22Rv1 (cell line): ENCODE measurements around the gene TAX1BP1.
"Not testable (repeated sequence)": the region's sequence is repeated elsewhere in the genome, so short reads cannot be mapped to it uniquely, and the experiment has no call there.

Experiments used
- H3K27ac ChIP-seq: fragments of 450-650 bp; 2 replicates; pipeline ENCODE4 v1.5.1; 2017
- ZFX ChIP-seq: fragments of 450-650 bp; IDR thresholded peaks from 2 replicates; pipeline ENCODE4 v1.6.1; 2017; ENCODE audit warnings: antibody characterized with exemption, borderline replicate concordance
- TF ChIP-seq, protein P1 (sequence below): fragments of 450-650 bp; IDR thresholded peaks from 2 replicates; pipeline ENCODE4 v1.5.1; 2017; ENCODE audit warnings: mild to moderate bottlenecking

Gene TAX1BP1

DNA sequence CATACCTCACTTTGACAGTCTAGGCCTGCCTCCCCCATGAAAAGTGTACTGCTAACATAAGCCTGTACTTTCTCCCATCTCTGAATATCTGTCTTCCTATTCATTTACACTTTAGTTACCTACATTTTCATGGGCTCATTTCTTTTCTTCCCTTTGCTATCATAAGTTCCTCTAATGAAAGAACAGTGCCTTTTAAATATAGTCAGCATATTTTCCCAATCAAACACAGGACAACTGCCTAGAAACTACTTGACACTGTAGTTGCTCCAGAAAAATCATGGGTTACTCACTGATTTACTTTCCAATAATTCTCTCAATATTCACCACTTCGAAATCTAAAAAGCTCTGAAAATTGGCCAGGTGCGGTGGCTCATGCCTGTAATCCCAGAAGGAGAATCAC, 2.8 kb upstream of the TAX1BP1 start:
- no peak for TF ChIP-seq ZFX
- TF ChIP-seq, protein P1, sequence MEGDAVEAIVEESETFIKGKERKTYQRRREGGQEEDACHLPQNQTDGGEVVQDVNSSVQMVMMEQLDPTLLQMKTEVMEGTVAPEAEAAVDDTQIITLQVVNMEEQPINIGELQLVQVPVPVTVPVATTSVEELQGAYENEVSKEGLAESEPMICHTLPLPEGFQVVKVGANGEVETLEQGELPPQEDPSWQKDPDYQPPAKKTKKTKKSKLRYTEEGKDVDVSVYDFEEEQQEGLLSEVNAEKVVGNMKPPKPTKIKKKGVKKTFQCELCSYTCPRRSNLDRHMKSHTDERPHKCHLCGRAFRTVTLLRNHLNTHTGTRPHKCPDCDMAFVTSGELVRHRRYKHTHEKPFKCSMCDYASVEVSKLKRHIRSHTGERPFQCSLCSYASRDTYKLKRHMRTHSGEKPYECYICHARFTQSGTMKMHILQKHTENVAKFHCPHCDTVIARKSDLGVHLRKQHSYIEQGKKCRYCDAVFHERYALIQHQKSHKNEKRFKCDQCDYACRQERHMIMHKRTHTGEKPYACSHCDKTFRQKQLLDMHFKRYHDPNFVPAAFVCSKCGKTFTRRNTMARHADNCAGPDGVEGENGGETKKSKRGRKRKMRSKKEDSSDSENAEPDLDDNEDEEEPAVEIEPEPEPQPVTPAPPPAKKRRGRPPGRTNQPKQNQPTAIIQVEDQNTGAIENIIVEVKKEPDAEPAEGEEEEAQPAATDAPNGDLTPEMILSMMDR, result no peak
- peak overlapping the region; percentile 91 for H3K27ac ChIP-seq

GRCh38 chr7:27737616-27738015, 2.3 kb upstream of the TAX1BP1 start:
- TF ChIP-seq, protein P1, result no peak
- TF ChIP-seq ZFX, result no peak
- H3K27ac ChIP-seq, result peak overlapping the region; percentile 91

DNA sequence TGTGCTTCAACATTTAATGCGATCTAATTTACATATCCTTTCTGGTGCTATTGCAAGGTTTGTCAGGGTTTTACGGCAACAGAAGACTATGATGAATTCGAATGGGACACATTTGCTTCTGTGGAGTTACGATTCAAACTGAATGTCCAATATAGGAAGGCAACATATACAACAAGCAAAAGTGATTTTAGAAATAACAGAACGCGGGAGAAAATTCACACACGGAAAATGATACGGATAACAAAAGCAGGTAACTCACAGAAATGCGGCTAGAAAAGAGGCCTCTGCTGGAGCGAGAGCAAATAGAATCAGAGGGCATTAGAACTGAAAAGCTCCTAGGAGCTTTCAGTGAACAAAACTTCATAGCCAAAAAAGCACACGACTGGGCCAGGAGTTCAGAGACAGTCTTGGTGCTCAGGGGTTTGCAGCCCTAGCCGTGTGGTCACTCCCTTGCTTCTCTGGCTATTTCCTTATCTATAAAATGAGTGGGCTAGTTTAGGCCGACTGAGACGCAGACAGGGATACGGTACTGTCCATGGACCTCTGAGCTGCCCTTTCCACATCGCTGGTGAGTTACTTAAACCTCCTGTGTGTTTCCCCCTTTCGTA, 557 bp upstream of the TAX1BP1 start:
- H3K27ac ChIP-seq, result peak overlapping the region; percentile 91
- TF ChIP-seq, protein P1, result no peak
- no peak for TF ChIP-seq ZFX

DNA sequence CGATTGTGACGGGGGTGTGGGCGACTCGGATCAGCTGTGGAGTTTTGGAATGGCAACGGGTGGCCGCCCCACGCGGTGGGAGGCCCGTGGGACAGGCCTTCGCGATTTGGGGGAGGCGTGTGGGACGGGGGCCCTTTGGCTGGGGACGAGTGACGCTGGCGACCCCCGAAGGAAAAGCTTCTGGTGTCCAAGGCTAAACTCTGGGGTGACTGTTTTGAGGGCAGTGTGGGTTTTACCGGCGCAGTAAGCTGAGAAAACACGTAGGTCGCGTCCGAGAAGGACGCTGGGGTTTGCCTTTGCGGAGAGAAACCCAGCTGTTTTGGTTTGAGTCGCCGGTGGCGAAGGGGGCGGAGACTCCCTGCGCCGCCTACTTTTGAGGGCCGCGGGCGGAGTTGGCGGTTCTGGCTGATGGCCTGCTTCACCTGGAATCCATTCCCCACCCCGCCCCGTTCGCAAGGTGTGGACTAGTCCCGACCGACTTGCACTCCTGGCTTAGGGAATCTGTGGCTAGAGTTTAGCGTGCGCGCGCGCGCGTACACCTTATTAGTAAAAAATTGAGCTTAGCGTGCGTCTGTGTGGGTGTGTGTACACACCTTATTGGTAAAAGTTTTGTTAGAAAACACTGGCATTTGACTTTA, 606 bp downstream of the TAX1BP1 start:
- no peak for TF ChIP-seq ZFX
- TF ChIP-seq, protein P1, result no peak
- H3K27ac ChIP-seq, result peak overlapping the region; percentile 91

DNA sequence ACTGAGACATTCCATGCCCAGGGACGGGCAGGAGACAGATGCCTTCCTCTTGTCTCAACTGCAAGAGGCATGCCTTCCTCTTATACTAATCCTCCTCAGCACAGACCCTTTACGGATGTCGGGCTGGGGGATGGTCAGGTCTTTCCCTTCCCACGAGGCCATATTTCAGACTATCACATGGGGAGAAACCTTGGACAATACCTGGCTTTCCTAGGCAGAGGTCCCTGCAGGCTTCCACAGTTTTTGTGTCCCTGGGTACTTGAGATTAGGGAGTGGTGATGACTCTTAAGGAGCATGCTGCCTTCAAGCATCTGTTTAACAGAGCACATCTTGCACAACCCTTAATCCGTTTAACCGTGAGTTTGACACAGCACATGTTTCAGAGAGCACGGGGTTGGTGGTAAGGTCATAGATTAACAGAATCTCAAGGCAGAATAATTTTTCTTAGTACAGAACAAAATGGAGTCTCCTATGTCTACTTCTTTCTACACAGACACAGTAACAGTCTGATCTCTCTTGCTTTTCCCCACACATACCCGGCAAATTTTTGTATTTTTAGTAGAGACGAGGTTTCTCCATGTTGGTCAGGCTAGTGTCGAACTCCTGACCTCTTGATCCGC, 2.2 kb downstream of the TAX1BP1 start:
- H3K27ac ChIP-seq, result not testable (repeated sequence)

GRCh38 chr7:27745064-27745583, 5.2 kb downstream of the TAX1BP1 start:
- H3K27ac ChIP-seq, result 0 out of 2 replicates have a peak overlapping the region, but pooled peaks have one; percentile 23
- TF ChIP-seq, protein P1, result peak; percentile 84
- TF ChIP-seq ZFX, result no peak

- H3K27ac ChIP-seq, result no peak overlapping the region
- TF ChIP-seq, protein P1, result no peak
- no peak for TF ChIP-seq ZFX
Measured at GRCh38 chr7:27746486-27746885, 6.5 kb downstream of the TAX1BP1 start.
